NCI-H446 (cell line): Measurements from ENCODE around the gene DCAF11.

Experiments used
- DNase-seq, 2 experiments: peaks; one replicate each; lab custom pipeline; 2025; lab: John Stamatoyannopoulos, UW

Gene DCAF11

DNA sequence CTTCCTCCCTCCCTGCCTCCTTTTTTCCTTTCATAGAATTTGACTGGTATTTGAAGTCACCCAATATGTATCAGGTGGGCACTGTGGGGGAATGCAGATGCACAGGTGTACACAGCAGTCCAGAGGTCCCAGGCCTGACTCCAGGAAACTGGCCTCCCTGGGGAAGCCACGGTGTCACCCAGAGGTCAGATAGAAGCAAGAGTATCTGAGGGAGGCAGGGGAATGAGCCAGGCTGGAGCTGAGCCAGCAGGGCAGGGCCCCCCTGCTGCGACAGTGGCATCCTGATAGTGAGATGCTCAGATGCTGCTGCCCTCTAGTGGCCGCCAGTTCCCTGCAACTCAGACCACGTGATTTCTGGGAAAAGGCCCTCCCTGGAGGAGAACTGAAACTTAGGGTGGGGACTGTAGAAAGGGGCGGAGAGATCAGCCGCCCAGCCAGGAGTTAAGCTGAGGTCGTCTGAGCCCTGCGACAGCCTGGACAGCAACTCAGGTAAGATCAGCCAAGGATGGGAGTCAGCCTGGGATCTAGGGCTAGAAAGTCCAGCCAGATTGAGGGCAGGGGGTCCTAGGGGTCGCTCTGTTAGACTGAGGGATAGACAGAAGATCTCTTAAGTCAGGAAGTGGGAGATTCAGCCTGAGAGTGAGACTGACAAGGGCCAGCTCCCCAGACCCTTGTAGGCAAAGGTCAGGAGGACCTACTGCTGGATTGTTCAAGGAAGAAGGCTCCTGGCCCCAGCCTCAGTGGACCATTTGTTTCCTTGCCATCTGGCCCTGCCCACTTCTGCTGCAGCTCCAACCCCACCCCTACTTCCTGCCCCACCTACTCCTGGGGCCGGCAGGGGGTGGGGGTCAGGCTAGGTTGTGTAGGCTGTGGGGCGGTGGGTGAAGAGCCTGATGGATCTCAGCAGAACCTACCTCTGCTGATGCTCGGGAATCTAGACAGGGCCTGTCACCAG lies 46.5 kb downstream of the DCAF11 start, which contains the start of gene IRF9:
IRF9 (plus strand) TSS at position 416 of the 955 bp plus-strand sequence. CDS start 880 bp downstream, outside the sequence.
- peak; percentile 88 to 95 for DNase-seq

DNA sequence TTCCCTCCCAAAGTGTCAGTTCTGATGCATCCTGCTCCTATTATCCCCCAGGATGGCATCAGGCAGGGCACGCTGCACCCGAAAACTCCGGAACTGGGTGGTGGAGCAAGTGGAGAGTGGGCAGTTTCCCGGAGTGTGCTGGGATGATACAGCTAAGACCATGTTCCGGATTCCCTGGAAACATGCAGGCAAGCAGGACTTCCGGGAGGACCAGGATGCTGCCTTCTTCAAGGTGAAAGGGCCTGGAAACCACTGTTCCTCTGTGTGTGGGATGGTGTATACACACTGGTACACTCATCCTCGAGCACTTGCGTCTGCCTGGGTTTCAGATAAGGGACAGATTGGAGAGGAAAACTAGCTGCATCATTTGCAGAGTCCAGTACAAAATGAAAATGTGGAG lies 47.5 kb downstream of the DCAF11 start:
- DNase-seq = no peak

GRCh38 chr14:24164518-24164991 lies 50.0 kb downstream of the DCAF11 start:
- DNase-seq = no peak

DNA sequence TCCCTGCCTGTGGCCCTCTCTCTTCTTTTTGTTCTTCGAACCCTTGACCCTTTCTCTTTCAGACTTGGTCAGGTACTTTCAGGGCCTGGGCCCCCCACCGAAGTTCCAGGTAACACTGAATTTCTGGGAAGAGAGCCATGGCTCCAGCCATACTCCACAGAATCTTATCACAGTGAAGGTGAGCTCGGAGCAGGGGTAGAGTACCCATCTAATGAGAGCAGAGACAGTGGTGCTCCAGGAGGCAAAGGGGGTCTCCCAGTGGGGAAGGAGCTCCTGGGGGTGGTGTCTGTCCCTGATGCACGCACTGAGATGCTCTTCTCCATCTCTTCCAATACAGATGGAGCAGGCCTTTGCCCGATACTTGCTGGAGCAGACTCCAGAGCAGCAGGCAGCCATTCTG lies 51.2 kb downstream of the DCAF11 start:
- no peak for DNase-seq

GRCh38 chr14:24167469-24168114 lies 53.0 kb downstream of the DCAF11 start:
- DNase-seq = no peak

DNA sequence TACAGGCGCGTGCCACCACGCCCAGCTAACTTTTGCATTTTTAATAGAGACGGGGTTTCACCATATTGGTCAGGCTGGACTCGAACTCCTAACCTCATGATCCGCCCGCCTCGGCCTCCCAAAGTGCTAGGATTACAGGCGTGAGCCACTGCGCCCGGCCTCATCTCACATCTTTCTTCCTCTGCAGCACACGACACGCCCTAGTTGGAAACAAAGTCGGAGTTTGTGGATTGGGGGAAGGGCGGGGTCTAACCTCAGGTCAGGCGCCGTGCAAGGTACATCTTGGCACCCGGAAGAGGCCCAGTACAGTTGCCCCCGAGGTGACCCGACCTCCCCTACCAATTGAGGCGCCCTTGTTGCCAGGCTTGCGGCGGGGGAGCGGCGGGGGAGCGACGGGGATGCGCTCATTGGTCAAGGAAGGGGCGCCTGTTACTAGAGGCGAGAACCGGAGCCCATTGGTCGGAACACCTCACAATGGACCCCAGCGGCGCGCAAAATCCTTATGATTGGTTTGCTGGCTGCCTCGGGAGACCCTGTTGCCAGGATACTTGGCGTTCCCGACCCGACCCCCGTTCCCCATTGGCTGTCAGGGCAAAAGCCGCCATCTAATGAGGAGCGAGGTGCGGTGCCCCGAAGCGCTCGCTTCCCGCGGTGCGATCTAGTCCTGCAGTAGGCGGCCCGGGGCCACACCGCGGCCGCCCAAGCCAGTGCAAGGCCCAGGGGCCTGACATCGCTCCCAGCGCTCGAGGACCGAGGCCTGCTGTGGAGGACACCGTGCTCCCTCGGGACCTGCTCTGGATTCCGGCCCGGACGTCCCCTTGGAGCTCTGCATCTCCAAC lies 57.1 kb downstream of the DCAF11 start, which contains the start of gene REC8:
REC8 (plus strand) TSS at position 659 of the 839 bp plus-strand sequence. CDS start 473 bp downstream, outside the sequence.
- DNase-seq = no peak

- DNase-seq = no peak
Observed at GRCh38 chr14:24172261-24172860, 57.8 kb downstream of the DCAF11 start.

- no peak for DNase-seq
Observed at GRCh38 chr14:24172871-24173281, 58.3 kb downstream of the DCAF11 start.
